Measurements from ENCODE around the gene PDE5A.

Gene PDE5A

DNA sequence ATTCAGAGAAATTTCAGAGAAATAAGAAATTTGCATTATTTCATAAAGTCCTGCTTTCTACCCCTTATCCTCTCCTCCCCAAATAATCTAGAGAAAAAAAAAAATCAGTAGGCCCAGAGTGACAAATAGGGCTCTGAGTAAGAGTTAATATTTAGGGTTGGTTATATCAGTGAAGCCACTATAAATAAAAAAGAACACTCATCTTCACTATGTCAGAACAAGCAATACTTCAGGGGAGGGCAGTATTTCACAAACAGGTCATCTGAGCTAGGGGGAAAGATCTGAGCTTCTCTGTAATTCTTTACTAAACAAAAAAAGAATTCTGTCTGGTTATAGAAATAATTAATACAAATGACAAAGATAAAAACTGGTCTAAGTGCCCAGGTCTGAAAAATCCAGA lies 39.4 kb downstream of the PDE5A start:
- TF ChIP-seq, protein P1, sequence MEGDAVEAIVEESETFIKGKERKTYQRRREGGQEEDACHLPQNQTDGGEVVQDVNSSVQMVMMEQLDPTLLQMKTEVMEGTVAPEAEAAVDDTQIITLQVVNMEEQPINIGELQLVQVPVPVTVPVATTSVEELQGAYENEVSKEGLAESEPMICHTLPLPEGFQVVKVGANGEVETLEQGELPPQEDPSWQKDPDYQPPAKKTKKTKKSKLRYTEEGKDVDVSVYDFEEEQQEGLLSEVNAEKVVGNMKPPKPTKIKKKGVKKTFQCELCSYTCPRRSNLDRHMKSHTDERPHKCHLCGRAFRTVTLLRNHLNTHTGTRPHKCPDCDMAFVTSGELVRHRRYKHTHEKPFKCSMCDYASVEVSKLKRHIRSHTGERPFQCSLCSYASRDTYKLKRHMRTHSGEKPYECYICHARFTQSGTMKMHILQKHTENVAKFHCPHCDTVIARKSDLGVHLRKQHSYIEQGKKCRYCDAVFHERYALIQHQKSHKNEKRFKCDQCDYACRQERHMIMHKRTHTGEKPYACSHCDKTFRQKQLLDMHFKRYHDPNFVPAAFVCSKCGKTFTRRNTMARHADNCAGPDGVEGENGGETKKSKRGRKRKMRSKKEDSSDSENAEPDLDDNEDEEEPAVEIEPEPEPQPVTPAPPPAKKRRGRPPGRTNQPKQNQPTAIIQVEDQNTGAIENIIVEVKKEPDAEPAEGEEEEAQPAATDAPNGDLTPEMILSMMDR (IDR thresholded peaks at IDR 0.05; ENCODE audit: control insufficient read depth, extremely low read depth, insufficient read depth): no peak
- H3K4me3 ChIP-seq (ENCODE audit: low read depth, low read length): no peak overlapping the region
- no peak for DNase-seq (ENCODE audit: low read depth)

DNA sequence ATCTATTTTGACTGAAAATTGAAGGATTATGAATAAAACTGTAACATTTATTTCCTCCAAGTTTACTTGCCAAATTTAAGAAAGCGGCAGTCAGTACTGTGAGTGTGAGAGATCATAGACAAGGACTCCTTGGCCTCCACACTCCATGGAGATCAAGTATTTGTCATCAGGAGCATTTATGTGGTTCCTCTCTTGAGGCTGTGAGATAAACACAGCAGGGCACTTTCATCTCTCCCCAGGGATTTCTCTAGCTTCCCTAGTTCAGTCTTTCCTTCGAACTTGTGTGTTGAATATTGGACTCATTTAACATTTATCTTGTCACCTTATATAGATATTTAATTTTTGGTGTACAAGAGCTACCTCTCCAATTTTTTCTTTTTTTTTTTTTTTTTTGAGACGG lies 40.8 kb downstream of the PDE5A start:
- no peak for DNase-seq (ENCODE audit: low read depth)
- no peak overlapping the region for H3K4me3 ChIP-seq (ENCODE audit: low read depth, low read length)
- TF ChIP-seq, protein P1 (IDR thresholded peaks at IDR 0.05; ENCODE audit: control insufficient read depth, extremely low read depth, insufficient read depth): no peak

DNA sequence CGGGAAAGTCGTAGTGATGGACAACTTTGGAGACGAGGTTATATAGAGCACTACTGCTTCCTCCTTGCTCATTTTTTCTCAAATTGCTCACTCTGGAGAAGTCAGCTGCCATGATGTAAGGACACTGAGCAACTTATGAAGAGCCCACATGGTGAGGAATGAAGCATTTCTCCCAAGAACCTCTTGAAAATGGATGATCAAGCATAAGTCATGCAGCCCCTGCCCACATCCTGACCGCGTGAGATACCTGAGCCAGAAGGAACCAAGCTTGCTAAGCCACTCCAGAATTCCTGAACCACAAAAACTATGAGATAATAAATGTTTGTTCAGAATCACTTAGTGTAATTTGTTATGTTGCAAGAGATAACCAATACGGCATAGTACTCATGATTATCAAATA lies 42.8 kb downstream of the PDE5A start:
- no peak for DNase-seq (ENCODE audit: low read depth)
- TF ChIP-seq, protein P1 (IDR thresholded peaks at IDR 0.05; ENCODE audit: control insufficient read depth, extremely low read depth, insufficient read depth): no peak
- H3K4me3 ChIP-seq (ENCODE audit: low read depth, low read length): no peak overlapping the region

DNA sequence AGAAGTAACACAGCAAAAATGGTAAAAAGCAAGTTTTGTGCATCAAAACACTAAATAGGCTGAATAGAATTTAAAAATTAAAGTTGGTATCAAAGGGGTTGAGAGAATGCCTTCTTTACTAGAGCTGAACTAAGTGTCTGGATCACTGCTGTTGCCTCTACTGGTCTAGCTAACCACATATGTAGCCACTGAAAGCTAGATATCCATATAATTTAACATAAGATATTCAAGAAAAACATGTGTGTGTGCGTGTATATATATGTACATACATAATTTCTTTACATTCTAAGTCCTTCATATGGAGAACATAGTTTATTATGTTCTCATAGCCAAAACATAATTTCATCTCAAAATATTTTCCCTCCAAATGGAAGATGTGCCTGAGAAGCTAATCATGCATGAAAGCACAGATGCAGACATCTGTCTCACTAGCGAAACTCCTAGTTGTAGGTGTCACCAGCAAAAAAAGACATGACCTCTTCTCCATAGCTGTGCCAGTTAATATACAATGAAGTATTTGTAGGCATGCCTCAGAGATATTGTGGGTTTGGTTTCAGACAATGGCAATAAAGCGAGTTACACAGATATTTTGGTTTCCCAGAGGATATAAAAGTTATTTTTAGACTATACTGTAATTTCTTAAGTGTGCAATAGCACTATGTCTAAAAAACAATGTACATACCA lies 47.3 kb downstream of the PDE5A start:
- H3K4me3 ChIP-seq (ENCODE audit: low read depth, low read length): no peak overlapping the region
- TF ChIP-seq, protein P1 (IDR thresholded peaks at IDR 0.05; ENCODE audit: control insufficient read depth, extremely low read depth, insufficient read depth): no peak
- DNase-seq (ENCODE audit: low read depth): no peak

DNA sequence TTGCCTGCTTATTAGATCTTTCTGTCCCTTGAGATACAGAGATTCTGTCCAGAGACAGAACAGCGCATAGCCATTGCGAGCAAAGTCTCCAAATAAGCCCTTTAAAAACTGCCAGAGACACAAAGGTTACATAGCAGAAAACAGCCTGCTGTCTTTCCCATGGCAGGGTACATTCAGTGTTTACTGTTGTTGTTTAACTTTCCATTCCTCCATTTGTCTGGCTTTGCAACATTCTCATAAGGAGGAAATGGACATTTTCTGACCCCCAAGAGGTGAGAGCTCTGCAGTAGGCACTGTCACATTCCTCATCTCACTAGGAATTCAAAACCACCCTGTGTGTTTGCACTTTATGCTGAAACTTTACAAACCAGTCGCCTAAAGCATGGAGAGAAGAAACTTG lies 48.3 kb downstream of the PDE5A start:
- no peak overlapping the region for H3K4me3 ChIP-seq (ENCODE audit: low read depth, low read length)
- DNase-seq (ENCODE audit: low read depth): no peak
- TF ChIP-seq, protein P1 (IDR thresholded peaks at IDR 0.05; ENCODE audit: control insufficient read depth, extremely low read depth, insufficient read depth): no peak

DNA sequence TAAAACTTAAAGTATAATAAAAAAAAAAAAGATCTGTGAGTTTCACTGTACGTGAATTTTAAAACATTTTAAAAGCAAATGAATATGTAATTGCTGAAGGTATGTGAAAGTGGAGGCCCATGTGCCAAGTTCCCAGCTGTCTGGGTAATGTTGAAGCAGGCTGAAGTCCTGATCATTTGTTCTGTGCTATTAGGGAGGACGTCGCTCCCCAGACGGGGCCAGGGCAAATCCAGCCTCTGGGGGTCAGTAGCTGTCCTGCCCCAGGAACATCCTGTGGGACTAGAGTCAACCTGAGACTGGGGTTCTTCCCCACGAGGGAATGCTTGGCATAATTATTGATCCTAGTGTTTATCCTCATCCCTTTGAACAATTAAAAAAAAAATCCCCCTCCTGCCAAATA lies 48.8 kb downstream of the PDE5A start:
- TF ChIP-seq, protein P1 (IDR thresholded peaks at IDR 0.05; ENCODE audit: control insufficient read depth, extremely low read depth, insufficient read depth): no peak
- no peak for DNase-seq (ENCODE audit: low read depth)
- H3K4me3 ChIP-seq (ENCODE audit: low read depth, low read length): no peak overlapping the region

DNA sequence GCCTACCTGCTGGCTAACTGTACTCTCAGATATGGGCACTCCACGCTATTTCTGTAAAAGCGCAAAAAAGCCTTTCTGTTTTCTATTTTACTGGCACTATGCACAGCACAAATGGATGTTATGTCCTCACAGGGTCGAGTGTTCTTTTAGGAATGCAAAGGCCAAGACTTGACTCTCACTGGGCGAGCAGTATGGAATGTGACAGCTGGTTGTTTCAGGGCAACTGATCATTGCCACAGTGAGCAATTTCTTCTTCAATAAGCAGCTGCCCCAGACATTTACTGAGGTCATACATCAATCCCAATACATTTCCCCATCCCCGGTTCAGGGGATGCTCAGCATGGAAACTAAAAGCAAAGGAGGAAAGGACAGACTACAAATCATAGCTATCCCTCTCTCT lies 58.2 kb downstream of the PDE5A start:
- no peak for DNase-seq (ENCODE audit: low read depth)
- TF ChIP-seq, protein P1 (IDR thresholded peaks at IDR 0.05; ENCODE audit: control insufficient read depth, extremely low read depth, insufficient read depth): no peak
- no peak overlapping the region for H3K4me3 ChIP-seq (ENCODE audit: low read depth, low read length)

Data from LNCaP clone FGC (cell line).